H9 (cell line): ENCODE measurements around the gene NSRP1. TPM values are rescaled to one million over a fixed set of nuclear protein-coding genes. Genes with fewer than 3 reads are reported as not detected.

Experiments
- DNase-seq: peaks from one replicate; pipeline ENCODE4 v3.0.0-alpha.2; 2017
- H2AFZ ChIP-seq: one replicate; pipeline ENCODE4 v1.6.1; 2013; ENCODE audit warnings: mild to moderate bottlenecking, low read length, control low read depth, moderate library complexity
- H2AK5ac ChIP-seq: 2 replicates; pipeline ENCODE4 v1.6.1; 2013; ENCODE audit warnings: low read length, control low read depth, mixed read lengths; ENCODE audit not compliant: insufficient read length
- H2BK120ac ChIP-seq: one replicate; pipeline ENCODE4 v1.6.1; 2013; ENCODE audit warnings: low read depth, mild to moderate bottlenecking, low read length, control low read depth, inconsistent platforms; ENCODE audit not compliant: poor library complexity, severe bottlenecking
- H2BK12ac ChIP-seq: 2 replicates; pipeline ENCODE4 v1.6.1; 2013; ENCODE audit warnings: low read length, control low read depth, mixed read lengths, low read depth; ENCODE audit not compliant: insufficient read length
- H2BK15ac ChIP-seq: 2 replicates; pipeline ENCODE4 v1.6.1; 2013; ENCODE audit warnings: low read depth, low read length, control low read depth
- H2BK20ac ChIP-seq: one replicate; pipeline ENCODE4 v1.6.1; 2013; ENCODE audit warnings: low read depth, mild to moderate bottlenecking, low read length, control low read depth, inconsistent platforms; ENCODE audit not compliant: poor library complexity, severe bottlenecking
- H2BK5ac ChIP-seq: 2 replicates; pipeline ENCODE4 v1.6.1; 2013; ENCODE audit warnings: low read length, control low read depth, mixed read lengths; ENCODE audit not compliant: insufficient read length
- H3K14ac ChIP-seq: 2 replicates; pipeline ENCODE4 v1.6.1; 2013; ENCODE audit warnings: low read length, control low read depth; ENCODE audit not compliant: insufficient read depth
- H3K18ac ChIP-seq: 2 replicates; pipeline ENCODE4 v1.6.1; 2013; ENCODE audit warnings: low read depth, mild to moderate bottlenecking, mixed read lengths, low read length, control low read depth; ENCODE audit not compliant: insufficient read length
- H3K23ac ChIP-seq: 2 replicates; pipeline ENCODE4 v1.6.1; 2013; ENCODE audit warnings: low read length, control low read depth, mixed read lengths, low read depth; ENCODE audit not compliant: insufficient read length
- H3K23me2 ChIP-seq: 2 replicates; pipeline ENCODE4 v1.6.1; 2013; ENCODE audit warnings: low read depth, mild to moderate bottlenecking, mixed read lengths, low read length, control low read depth; ENCODE audit not compliant: insufficient read length, poor library complexity, severe bottlenecking
- H3K27ac ChIP-seq: 2 replicates; pipeline ENCODE4 v1.5.1; 2013; ENCODE audit warnings: low read length, control low read depth, mixed read lengths, low read depth; ENCODE audit not compliant: insufficient read length
- H3K27me3 ChIP-seq: 2 replicates; pipeline ENCODE4 v1.6.1; 2013; ENCODE audit warnings: low read length, control low read depth, inconsistent platforms; ENCODE audit not compliant: insufficient read depth
- H3K4ac ChIP-seq: 2 replicates; pipeline ENCODE4 v1.6.1; 2013; ENCODE audit warnings: low read depth, mild to moderate bottlenecking, control low read depth, inconsistent platforms, low read length, moderate library complexity
- H3K4me1 ChIP-seq: 2 replicates; pipeline ENCODE4 v1.6.1; 2013; ENCODE audit warnings: low read length, control low read depth, inconsistent platforms; ENCODE audit not compliant: insufficient read depth
- H3K4me2 ChIP-seq: 2 replicates; pipeline ENCODE4 v1.6.1; 2013; ENCODE audit warnings: low read length, control low read depth, mixed read lengths; ENCODE audit not compliant: insufficient read length, insufficient read depth
- H3K56ac ChIP-seq: 2 replicates; pipeline ENCODE4 v1.6.1; 2013; ENCODE audit warnings: low read depth, mild to moderate bottlenecking, mixed read lengths, low read length, control low read depth; ENCODE audit not compliant: insufficient read length
- H3K79me1 ChIP-seq: 2 replicates; pipeline ENCODE4 v1.6.1; 2013; ENCODE audit warnings: low read depth, mild to moderate bottlenecking, moderate library complexity, low read length, control low read depth, inconsistent platforms; ENCODE audit not compliant: insufficient read depth, poor library complexity, severe bottlenecking
- H3K79me2 ChIP-seq: 2 replicates; pipeline ENCODE4 v1.6.1; 2013; ENCODE audit warnings: low read length, control low read depth, inconsistent platforms; ENCODE audit not compliant: insufficient read depth
- H3K9ac ChIP-seq: 2 replicates; pipeline ENCODE4 v1.6.1; 2013; ENCODE audit warnings: low read length, control low read depth, mixed read lengths; ENCODE audit not compliant: insufficient read length; ENCODE audit errors: extremely low read depth
- H3K9me3 ChIP-seq: one replicate; pipeline ENCODE4 v1.6.1; 2013; ENCODE audit warnings: low read depth, low read length, inconsistent platforms; ENCODE audit not compliant: control insufficient read depth
- H3T11ph ChIP-seq: one replicate; pipeline ENCODE4 v1.6.1; 2013; ENCODE audit warnings: mild to moderate bottlenecking, low read length, control low read depth, inconsistent platforms
- H4K20me1 ChIP-seq: one replicate; pipeline ENCODE4 v1.6.1; 2013; ENCODE audit not compliant: control insufficient read depth, insufficient read length, insufficient read depth
- H4K5ac ChIP-seq: 2 replicates; pipeline ENCODE4 v1.6.1; 2013; ENCODE audit warnings: low read depth, mild to moderate bottlenecking, mixed read lengths, low read length, control low read depth; ENCODE audit not compliant: insufficient read length
- H4K8ac ChIP-seq: replicated peaks from 2 replicates; pipeline ENCODE4 v1.6.1; 2013; ENCODE audit warnings: low read length, control low read depth, mixed read lengths, low read depth; ENCODE audit not compliant: insufficient read length
- H4K91ac ChIP-seq: 2 replicates; pipeline ENCODE4 v1.6.1; 2013; ENCODE audit warnings: low read depth, mild to moderate bottlenecking, moderate library complexity, mixed read lengths, low read length, control low read depth; ENCODE audit not compliant: insufficient read length
- H3K27ac Mint-ChIP-seq, 3 experiments: 2 replicates in 2 of 3; 3 replicates in 1 of 3; pipeline ENCODE4 v1.8.0; 2020 to 2021; ENCODE audit warnings: mixed read lengths in 3 of 3, mild to moderate bottlenecking in 1 of 3, moderate library complexity in 1 of 3
- H3K27me3 Mint-ChIP-seq: 2 replicates; pipeline ENCODE4 v1.8.0; 2021; ENCODE audit warnings: low read depth, mild to moderate bottlenecking, moderate library complexity, mixed read lengths
- H3K36me3 Mint-ChIP-seq, 3 experiments: 2 replicates in 2 of 3; 3 replicates in 1 of 3; pipeline ENCODE4 v1.8.0; 2020 to 2021; ENCODE audit warnings: low read depth in 3 of 3, mixed read lengths in 3 of 3; ENCODE audit not compliant: insufficient read depth in 1 of 3
- H3K4me1 Mint-ChIP-seq, 2 experiments: 2 replicates each; pipeline ENCODE4 v1.8.0; 2020; ENCODE audit warnings: mixed read lengths in 2 of 2
- H3K4me3 Mint-ChIP-seq, 2 experiments: 2 replicates in 1 of 2; 3 replicates in 1 of 2; pipeline ENCODE4 v1.8.0; 2020 to 2021; ENCODE audit warnings: mild to moderate bottlenecking in 2 of 2, mixed read lengths in 2 of 2, moderate library complexity in 1 of 2
- H3K9me3 Mint-ChIP-seq, 2 experiments: 2 replicates in 1 of 2; 3 replicates in 1 of 2; pipeline ENCODE4 v1.8.0; 2020; ENCODE audit warnings: mild to moderate bottlenecking in 2 of 2, mixed read lengths in 2 of 2, moderate library complexity in 1 of 2
- CTCF ChIP-seq: fragments of 200-600 bp; sonication (generic); conservative IDR thresholded peaks from 3 replicates; pipeline ENCODE4 v1.8.0; 2021; ENCODE audit warnings: antibody characterized with exemption, mild to moderate bottlenecking
- total RNA-seq: library from RNA; stranded (reverse); gene quantifications from 2 replicates; pipeline ENCODE4 v1.2.1, GENCODE V29; 2021

NSRP1 gene
- total RNA-seq, 1 experiment from 2014 or later: 33.3 TPM

GRCh38 chr17:30153463-30153862 lies 36.8 kb downstream of the NSRP1 start:
- Histone ChIP-seq H2BK15ac (no peak overlapping the region), H3K4me1 (no peaks in the 10 kb centered on the region), H3K18ac (no peak overlapping the region), H3K14ac (no peak overlapping the region), H2AK5ac (no peak overlapping the region), H3K79me1 (no peaks in the 10 kb centered on the region), H3K23ac (peak overlapping the region; percentile 95), H4K5ac (no peak overlapping the region), H3K9me3 (no peaks in the 10 kb centered on the region), H3K56ac (no peak overlapping the region), H3K27me3 (no peaks in the 10 kb centered on the region), H4K91ac (no peak overlapping the region), H2BK5ac (no peak overlapping the region), H3K4ac (no peak overlapping the region), H4K20me1 (peaks cover 2% of the 10 kb centered on the region), H3K23me2 (no peaks in the 10 kb centered on the region), H3K9ac (no peak overlapping the region), H4K8ac (no peak overlapping the region), H3K79me2 (peaks cover 3% of the 10 kb centered on the region; the same call in 1 of the 2 replicates), H2BK120ac (no peak overlapping the region), H3K4me2 (no peak overlapping the region), H2BK12ac (no peak overlapping the region), H2BK20ac (no peak overlapping the region), H3T11ph (no peak overlapping the region), H3K27ac (no peak overlapping the region), H2AFZ (no peak overlapping the region)
- Mint-ChIP-seq H3K27me3 (no peaks in the 10 kb centered on the region), H3K4me3 (no peak overlapping the region), H3K9me3 (peaks cover under 1 to 3% of the 10 kb centered on the region in 2 experiments; a peak in 2 of 5 replicates), H3K27ac (no peak overlapping the region), H3K4me1 (peaks cover 0 to under 1% of the 10 kb centered on the region in 2 experiments; a peak in 2 of 4 replicates), H3K36me3 (peaks cover 19 to 32% (median 27%) of the 10 kb centered on the region in 3 experiments)
- no peak for TF ChIP-seq CTCF
- no peak for DNase-seq
